DOHH2 (cell line): Measurements from ENCODE around the gene SNX9.

Experiments used
- EZH2phosphoT487 ChIP-seq: fragments of 200-600 bp; sonication (generic); IDR thresholded peaks from 2 replicates; pipeline ENCODE4 v1.6.1; 2017; ENCODE audit warnings: borderline replicate concordance, mild to moderate bottlenecking, antibody characterized with exemption, low read length, moderate library complexity, mixed read lengths
- TF ChIP-seq, protein P1 (sequence below): fragments of 200-600 bp; sonication (generic); IDR thresholded peaks from one replicate; pipeline ENCODE4 v1.5.1; 2014; ENCODE audit warnings: antibody characterized with exemption, mild to moderate bottlenecking, low read depth, low read length; ENCODE audit not compliant: poor library complexity, severe bottlenecking

GRCh38 chr6:157982563-157983405 lies 159.7 kb downstream of the SNX9 start:
- TF ChIP-seq, protein P1, sequence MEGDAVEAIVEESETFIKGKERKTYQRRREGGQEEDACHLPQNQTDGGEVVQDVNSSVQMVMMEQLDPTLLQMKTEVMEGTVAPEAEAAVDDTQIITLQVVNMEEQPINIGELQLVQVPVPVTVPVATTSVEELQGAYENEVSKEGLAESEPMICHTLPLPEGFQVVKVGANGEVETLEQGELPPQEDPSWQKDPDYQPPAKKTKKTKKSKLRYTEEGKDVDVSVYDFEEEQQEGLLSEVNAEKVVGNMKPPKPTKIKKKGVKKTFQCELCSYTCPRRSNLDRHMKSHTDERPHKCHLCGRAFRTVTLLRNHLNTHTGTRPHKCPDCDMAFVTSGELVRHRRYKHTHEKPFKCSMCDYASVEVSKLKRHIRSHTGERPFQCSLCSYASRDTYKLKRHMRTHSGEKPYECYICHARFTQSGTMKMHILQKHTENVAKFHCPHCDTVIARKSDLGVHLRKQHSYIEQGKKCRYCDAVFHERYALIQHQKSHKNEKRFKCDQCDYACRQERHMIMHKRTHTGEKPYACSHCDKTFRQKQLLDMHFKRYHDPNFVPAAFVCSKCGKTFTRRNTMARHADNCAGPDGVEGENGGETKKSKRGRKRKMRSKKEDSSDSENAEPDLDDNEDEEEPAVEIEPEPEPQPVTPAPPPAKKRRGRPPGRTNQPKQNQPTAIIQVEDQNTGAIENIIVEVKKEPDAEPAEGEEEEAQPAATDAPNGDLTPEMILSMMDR: no peak
- no peak for TF ChIP-seq EZH2phosphoT487
